GM18507 (cell line): ENCODE data around the gene BRS3.
"Not testable (repeated sequence)": the region's sequence is repeated elsewhere in the genome, so short reads cannot be mapped to it uniquely, and the experiment has no call there.

ENCODE experiments used
- DNase-seq: peaks from one replicate; pipeline ENCODE4 v3.0.0; 2011; ENCODE audit warnings: low read depth; ENCODE audit not compliant: insufficient read length; ENCODE audit errors: extremely low spot score
- FAIRE-seq: peaks from 2 replicates; lab custom pipeline; 2011; peaks lifted over from hg19 to GRCh38; lab: Jason Lieb, UNC

The BRS3 gene

GRCh38 chrX:136487647-136488046 lies at the start of gene BRS3:
BRS3 (plus strand) TSS chrX:136487947; CDS start chrX:136488115, 168 bp downstream.
- FAIRE-seq (no peak), DNase-seq (no peak)

GRCh38 chrX:136438192-136438591 lies 49.6 kb upstream of the BRS3 start:
- DNase-seq (no peak), FAIRE-seq (no peak)

DNA sequence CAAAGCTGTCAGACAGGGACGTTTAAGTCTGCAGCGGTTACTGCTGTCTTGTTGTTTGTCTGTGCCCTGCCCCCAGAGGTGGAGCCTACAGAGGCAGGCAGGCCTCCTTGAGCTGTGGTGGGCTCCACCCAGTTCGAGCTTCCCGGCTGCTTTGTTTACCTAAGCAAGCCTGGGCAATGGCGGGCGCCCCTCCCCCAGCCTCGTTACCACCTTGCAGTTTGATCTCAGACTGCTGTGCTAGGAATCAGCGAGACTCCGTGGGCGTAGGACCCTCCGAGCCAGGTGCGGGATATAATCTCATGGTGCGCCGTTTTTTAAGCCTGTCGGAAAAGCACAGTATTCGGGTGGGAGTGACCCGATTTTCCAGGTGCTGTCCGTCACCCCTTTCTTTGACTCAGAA lies 42.1 kb upstream of the BRS3 start:
- not testable (repeated sequence) for FAIRE-seq

DNA sequence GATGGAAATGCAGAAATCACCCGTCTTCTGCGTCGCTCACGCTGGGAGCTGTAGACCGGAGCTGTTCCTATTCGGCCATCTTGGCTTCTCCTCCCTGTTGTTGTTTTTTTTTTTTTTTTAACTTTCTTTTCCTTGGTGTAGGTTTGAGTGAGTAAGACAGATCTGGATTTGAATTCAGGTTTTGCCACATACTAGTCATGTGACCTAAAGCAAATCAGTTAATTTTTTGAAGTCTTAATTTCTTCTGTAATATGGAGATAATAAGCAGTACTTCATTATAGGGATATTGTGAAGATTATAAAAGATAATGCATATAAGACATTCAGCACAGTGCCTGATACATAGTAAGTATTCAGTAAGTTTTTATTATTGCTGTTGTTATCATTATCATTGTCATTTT lies 41.5 kb upstream of the BRS3 start:
- DNase-seq, result no peak
- FAIRE-seq, result no peak

More for the DNA sequence above, 42.1 kb upstream of the BRS3 start:
- not testable (repeated sequence) for DNase-seq

GRCh38 chrX:136447308-136447707 lies 40.4 kb upstream of the BRS3 start:
- DNase-seq, result no peak
- no peak for FAIRE-seq

DNA sequence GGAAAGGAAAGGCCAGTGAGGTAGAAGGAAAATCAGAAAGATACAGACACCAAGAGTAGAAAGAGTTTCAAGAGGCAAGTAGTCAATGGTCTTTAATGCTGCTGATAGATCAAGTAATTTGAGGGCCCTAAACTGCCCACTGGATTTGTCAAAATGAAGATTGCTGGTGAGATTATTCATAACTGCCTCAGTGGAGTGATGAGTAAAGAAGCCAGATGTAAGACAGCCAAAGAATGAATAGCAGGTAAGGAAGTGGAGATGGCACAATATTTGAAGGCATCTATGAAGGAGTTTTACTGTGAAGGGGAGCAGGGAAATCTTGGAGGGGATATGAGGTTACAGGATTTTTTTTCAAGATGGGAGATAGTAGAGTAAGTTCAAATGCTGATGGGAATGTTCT lies 39.8 kb upstream of the BRS3 start:
- no peak for FAIRE-seq

GRCh38 chrX:136450050-136450830 lies 37.5 kb upstream of the BRS3 start:
- FAIRE-seq, result no peak
- DNase-seq, result no peak

More for the DNA sequence above, 39.8 kb upstream of the BRS3 start:
- DNase-seq, result no peak

DNA sequence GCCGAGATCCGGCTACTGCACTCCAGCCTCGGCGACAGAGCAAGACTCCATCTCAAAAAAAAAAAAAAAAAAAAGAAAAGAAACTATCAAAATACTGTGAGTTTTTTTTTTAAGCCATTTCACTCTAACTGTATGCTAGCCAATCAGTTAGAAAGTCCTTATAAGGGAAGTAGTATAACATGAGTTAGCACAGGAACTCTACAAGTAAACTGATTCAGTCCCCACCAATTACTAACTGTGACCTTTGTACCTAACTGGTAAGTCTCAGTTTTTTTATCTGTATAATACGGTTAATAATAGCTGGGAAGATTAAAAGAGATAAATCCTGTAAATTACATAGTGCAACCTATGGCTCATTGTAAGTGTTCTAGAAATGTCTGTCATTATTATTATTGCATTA lies 35.1 kb upstream of the BRS3 start:
- DNase-seq (no peak), FAIRE-seq (no peak)

DNA sequence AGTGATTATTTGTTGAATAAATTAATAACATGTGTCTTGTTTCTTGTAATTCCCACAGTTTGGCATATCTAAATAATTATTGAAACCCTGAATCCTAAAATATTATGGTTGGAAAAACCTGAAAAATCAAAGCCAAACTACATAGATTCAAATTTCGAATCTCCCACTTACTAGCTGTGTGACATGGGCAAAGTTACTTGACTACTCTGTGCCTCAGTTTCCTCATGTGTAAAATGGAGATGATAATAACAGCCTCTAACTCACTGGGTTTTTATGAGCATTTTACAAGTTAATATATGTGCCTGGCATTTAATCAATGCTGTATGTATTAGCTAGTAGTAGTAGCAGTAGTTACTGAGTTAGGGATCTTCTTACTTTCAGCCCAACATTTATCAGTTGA lies 34.6 kb upstream of the BRS3 start:
- no peak for DNase-seq
- no peak for FAIRE-seq

DNA sequence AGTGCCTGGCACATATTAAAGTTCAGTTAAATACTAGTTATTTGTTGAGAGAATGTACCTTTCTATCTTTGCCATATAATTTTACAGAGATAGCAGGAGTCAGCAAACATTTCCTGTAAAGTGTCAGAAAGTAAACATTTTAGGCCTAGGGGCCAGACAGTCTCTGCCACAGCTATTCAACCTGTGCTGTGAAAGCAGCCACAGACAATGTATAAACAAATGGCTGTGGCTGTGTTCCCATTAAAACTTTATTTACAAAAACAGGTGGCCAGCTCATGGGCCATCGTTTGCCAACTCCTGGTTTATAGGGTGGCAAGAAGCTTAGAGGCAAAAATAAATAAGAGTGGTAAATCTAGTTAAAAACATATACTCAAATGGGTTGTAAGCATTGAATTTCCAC lies 34.0 kb upstream of the BRS3 start:
- no peak for FAIRE-seq
- DNase-seq, result no peak

DNA sequence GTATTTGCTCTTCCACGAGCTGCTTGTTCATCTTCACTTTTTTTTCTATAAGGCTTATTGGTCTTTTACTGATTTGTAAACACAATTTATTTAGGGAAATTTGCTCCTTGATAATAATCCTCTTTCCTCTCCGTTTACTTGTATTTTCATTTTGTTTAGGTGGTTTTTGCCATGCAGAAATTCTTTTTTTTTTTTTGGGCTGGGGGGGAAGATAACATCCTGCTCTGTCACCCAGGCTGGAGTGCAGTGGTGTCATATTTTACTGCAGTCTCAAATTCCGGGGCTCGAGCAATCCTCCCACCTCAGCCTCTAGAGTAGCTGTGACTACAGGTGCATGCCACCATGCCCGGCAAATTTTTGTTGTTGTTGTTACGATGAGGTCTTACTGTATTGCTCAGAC lies 31.6 kb upstream of the BRS3 start:
- FAIRE-seq (no peak), DNase-seq (no peak)

DNA sequence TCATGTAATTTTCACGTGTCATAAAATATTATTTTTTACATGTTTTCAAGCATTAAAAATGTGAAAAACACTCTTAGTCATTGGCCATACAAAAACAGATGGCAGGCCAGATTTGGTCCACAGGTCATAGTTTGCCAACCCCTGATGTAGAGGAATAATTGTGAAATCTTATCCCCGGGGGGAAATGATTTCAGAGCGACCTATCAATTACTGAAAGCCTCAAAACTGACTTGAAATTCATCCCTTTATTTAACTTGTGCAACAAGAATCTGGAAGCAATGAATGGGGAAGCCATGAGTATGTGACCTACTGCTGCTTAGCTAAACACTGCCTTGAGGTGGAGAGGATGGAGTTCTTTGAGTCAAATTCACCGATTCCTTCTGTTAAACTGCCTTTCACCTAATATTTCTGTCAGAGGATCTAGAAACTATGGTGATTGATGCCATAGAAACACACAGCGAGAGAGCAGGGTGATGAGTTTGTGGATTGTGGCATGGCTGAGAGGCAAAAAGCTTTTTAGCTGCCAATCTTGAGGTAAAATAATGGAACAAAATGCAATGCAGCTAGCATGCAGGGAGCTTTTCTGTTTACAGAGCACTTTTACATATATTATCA lies 30.3 kb upstream of the BRS3 start:
- DNase-seq (no peak), FAIRE-seq (no peak)

GRCh38 chrX:136464589-136464988 lies 23.2 kb upstream of the BRS3 start:
- DNase-seq, result no peak
- no peak for FAIRE-seq

- FAIRE-seq (no peak), DNase-seq (no peak)
Measured at GRCh38 chrX:136467303-136467702, 20.4 kb upstream of the BRS3 start.

- FAIRE-seq (no peak), DNase-seq (no peak)
Measured at GRCh38 chrX:136468391-136469103, 19.2 kb upstream of the BRS3 start.

DNA sequence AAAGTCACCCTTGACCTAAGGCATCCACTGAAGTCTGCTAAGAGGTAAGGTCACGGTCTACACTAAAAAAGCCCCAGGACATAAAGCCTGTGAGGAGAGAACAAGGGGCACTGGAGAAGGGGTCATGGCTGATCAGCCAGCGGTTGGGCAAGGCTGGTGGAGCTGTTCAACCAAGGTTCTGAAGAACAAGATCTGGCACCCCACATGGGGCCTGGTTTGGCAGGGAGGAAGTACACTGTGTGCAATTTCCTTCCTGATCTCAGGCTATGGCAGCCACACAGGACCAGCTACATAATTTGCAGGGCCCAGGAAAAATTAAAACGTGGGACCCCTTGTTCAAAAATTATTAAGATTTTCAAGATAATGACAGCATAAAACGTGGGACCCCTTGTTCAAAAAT lies 14.1 kb upstream of the BRS3 start:
- DNase-seq, result no peak
- no peak for FAIRE-seq

GRCh38 chrX:136475236-136475635 lies 12.5 kb upstream of the BRS3 start:
- FAIRE-seq (no peak), DNase-seq (no peak)

DNA sequence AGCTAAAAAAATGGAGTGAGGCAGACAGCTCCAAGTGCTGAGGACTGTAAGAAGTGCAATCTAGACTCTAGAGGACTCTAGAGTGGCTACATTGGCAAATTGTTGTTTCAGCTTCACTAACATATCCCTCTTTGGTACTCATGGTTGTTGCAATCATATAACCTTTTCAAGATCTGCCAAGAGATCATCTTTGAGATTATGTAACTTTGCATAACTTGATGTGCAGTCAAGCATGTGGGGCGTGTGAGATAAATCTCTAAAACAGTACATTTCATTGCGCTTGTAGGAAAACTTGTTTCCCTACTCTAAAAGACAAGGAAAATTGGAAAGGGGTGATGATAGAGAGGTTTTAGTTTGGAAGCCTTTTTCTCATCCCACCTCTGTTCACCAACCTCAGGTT lies 11.2 kb upstream of the BRS3 start:
- DNase-seq (no peak), FAIRE-seq (no peak)

DNA sequence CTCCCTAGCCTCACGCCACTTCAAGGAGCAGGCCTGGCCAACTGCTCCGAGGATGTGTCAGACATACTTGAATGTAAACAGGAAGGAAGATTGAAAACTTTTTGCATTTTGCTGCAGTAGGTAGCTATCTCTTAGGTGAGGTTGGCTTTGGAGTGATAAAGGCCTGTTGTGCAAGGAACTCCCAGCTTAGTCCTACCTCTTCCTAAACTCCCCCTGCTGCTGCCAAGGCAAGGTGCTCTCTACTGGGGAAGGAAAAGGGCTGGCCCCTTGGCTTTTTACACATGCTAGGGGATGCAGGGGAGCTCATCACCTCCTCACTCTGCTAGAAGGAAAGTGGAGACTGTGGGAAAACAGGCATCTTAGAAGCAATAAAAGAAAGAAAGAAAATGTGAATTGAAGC lies 10.7 kb upstream of the BRS3 start:
- FAIRE-seq (no peak), DNase-seq (no peak)

- DNase-seq, result no peak
- no peak for FAIRE-seq
Measured at GRCh38 chrX:136480383-136480782, 7.4 kb upstream of the BRS3 start.

DNA sequence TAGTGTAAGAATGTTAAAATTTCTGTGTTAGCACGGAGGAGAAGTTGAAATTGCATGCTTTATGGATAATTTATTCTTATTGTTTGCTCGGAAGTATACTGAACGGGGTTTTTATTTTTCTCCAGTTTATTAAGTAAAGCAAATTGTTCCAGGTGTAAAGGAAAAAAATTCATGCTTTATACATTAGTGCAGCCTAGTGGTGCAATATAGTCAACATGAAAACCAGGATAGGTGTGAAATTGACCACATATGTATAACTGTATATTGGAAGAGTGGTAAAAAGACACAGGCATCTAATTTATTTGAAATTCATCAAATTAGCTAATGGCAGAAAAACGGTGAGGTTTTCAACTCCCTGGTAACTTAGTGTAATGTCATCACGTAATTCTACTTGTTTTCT lies 959 bp downstream of the BRS3 start:
- FAIRE-seq (no peak), DNase-seq (no peak)
